Trophoblast cell (in vitro differentiated cells and primary cell): ENCODE measurements around the gene BRF1.

Source experiments
- DNase-seq, 2 donors: peaks; one replicate each; pipeline ENCODE4 v3.0.0-alpha.2; 2016
- H2AFZ ChIP-seq: 2 replicates; pipeline ENCODE4 v1.6.1; 2013; ENCODE audit warnings: low read length, moderate library complexity, mild to moderate bottlenecking; ENCODE audit not compliant: insufficient read depth, poor library complexity
- H2AK5ac ChIP-seq: 2 replicates; pipeline ENCODE4 v1.6.1; 2013; ENCODE audit warnings: mild to moderate bottlenecking, low read length
- H2BK120ac ChIP-seq: 2 replicates; pipeline ENCODE4 v1.6.1; 2013; ENCODE audit warnings: low read length, mild to moderate bottlenecking, moderate library complexity; ENCODE audit not compliant: insufficient read depth, poor library complexity
- H2BK12ac ChIP-seq: 2 replicates; pipeline ENCODE4 v1.6.1; 2013; ENCODE audit warnings: mild to moderate bottlenecking, low read length, moderate library complexity
- H2BK5ac ChIP-seq: 2 replicates; pipeline ENCODE4 v1.6.1; 2013; ENCODE audit warnings: low read length, low read depth, moderate library complexity, mild to moderate bottlenecking; ENCODE audit not compliant: poor library complexity
- H3K14ac ChIP-seq: 2 replicates; pipeline ENCODE4 v1.6.1; 2013; ENCODE audit warnings: mild to moderate bottlenecking, low read length
- H3K18ac ChIP-seq: 2 replicates; pipeline ENCODE4 v1.6.1; 2013; ENCODE audit warnings: mild to moderate bottlenecking, low read length
- H3K23ac ChIP-seq: 2 replicates; pipeline ENCODE4 v1.6.1; 2013; ENCODE audit warnings: low read length
- H3K27ac ChIP-seq: 2 replicates; pipeline ENCODE4 v1.5.1; 2013; ENCODE audit warnings: low read depth, mild to moderate bottlenecking, inconsistent platforms, low read length, moderate library complexity
- H3K27me3 ChIP-seq: 2 replicates; pipeline ENCODE4 v1.6.1; 2013; ENCODE audit warnings: inconsistent platforms, mild to moderate bottlenecking, low read length, moderate library complexity; ENCODE audit not compliant: insufficient read depth
- H3K36me3 ChIP-seq, 2 experiments: 1 replicate in 1 of 2; 2 replicates in 1 of 2; pipeline ENCODE4 v1.6.1; 2013; ENCODE audit warnings: low read length in 2 of 2, mild to moderate bottlenecking in 2 of 2, moderate library complexity in 1 of 2; ENCODE audit not compliant: insufficient read depth in 2 of 2, control insufficient read depth in 1 of 2
- H3K4ac ChIP-seq: 2 replicates; pipeline ENCODE4 v1.6.1; 2013; ENCODE audit warnings: low read depth, mild to moderate bottlenecking, low read length, moderate library complexity
- H3K4me1 ChIP-seq, 2 experiments: 1 replicate in 1 of 2; 2 replicates in 1 of 2; pipeline ENCODE4 v1.6.1; 2013; ENCODE audit warnings: low read length in 2 of 2, mild to moderate bottlenecking in 2 of 2, moderate library complexity in 1 of 2; ENCODE audit not compliant: insufficient read depth in 2 of 2, control insufficient read depth in 1 of 2
- H3K4me2 ChIP-seq: 2 replicates; pipeline ENCODE4 v1.6.1; 2013; ENCODE audit warnings: inconsistent platforms, mild to moderate bottlenecking, low read length, moderate library complexity
- H3K4me3 ChIP-seq: 2 replicates; pipeline ENCODE4 v1.5.1; 2013; ENCODE audit warnings: mild to moderate bottlenecking, low read depth, low read length, inconsistent platforms
- H3K79me1 ChIP-seq: one replicate; pipeline ENCODE4 v1.6.1; 2013; ENCODE audit warnings: low read length
- H3K79me2 ChIP-seq: 2 replicates; pipeline ENCODE4 v1.6.1; 2013; ENCODE audit warnings: low read length, mild to moderate bottlenecking; ENCODE audit not compliant: control insufficient read depth, insufficient read depth, poor library complexity
- H3K9ac ChIP-seq: 2 replicates; pipeline ENCODE4 v1.6.1; 2013; ENCODE audit warnings: mild to moderate bottlenecking, low read length
- H3K9me3 ChIP-seq: 2 replicates; pipeline ENCODE4 v1.6.1; 2013; ENCODE audit warnings: low read depth, mild to moderate bottlenecking, control low read depth, inconsistent platforms, low read length; ENCODE audit not compliant: insufficient read depth
- H4K12ac ChIP-seq: 2 replicates; pipeline ENCODE4 v1.6.1; 2013; ENCODE audit warnings: low read depth, mild to moderate bottlenecking, low read length, moderate library complexity
- H4K8ac ChIP-seq: 2 replicates; pipeline ENCODE4 v1.6.1; 2013; ENCODE audit warnings: low read depth, mild to moderate bottlenecking, low read length, moderate library complexity
- H4K91ac ChIP-seq: one replicate; pipeline ENCODE4 v1.6.1; 2013; ENCODE audit warnings: low read depth, mild to moderate bottlenecking, low read length, moderate library complexity
- WGBS: extraction: QIAGEN DNeasy Blood & Tissue Kit; methylation state at CpG from one replicate; pipeline ENCODE4 v1.1.7; 2013; ENCODE audit warnings: missing lambda C conversion rate; ENCODE audit not compliant: insufficient read length, insufficient coverage; ENCODE audit errors: extremely low coverage; 5-methylcytosine and 5-hydroxymethylcytosine counted together

BRF1 gene

DNA sequence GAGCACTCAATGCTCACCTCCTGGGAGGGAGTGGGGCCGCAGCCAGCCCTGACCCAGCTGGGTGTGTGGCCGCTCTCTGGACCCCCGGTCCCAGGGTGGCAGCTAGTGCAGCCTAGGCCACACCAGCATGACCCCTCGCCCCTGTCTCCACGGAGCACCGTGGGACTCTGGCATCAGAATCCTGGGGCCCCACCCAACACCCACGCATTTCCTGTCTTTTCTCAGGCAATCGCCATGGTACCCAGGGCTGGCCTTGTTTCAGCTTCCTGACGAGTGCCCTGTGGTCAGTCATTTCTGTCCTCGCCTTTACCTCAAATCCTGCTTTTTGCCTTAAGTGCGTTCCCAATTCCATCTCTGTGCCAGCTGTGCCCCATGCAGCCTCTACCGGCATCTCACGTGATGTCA is 29.7 kb upstream of the BRF1 start:
- Histone ChIP-seq H3K36me3 (no peaks in the 10 kb centered on the region), H3K14ac (no peak overlapping the region), H3K9me3 (peaks cover 6% of the 10 kb centered on the region), H4K91ac (no peak overlapping the region), H2AK5ac (no peak overlapping the region), H3K18ac (no peak overlapping the region), H4K12ac (no peak overlapping the region), H3K27me3 (no peaks in the 10 kb centered on the region), H4K8ac (no peak overlapping the region), H3K4me2 (no peak overlapping the region), H2BK120ac (no peak overlapping the region), H3K27ac (no peak overlapping the region), H3K79me1 (no peaks in the 10 kb centered on the region), H3K4ac (no peak overlapping the region), H3K79me2 (peaks cover 2% of the 10 kb centered on the region), H2AFZ (no peak overlapping the region), H3K9ac (no peak overlapping the region), H3K4me3 (no peak overlapping the region), H3K23ac (no peak overlapping the region), H2BK12ac (no peak overlapping the region), H2BK5ac (no peak overlapping the region), H3K4me1 (peaks cover 13 to 19% of the 10 kb centered on the region in 2 experiments)
- DNase-seq: no peak
- no CpG with 5 or more reads among the region's 13 CpGs for WGBS

DNA sequence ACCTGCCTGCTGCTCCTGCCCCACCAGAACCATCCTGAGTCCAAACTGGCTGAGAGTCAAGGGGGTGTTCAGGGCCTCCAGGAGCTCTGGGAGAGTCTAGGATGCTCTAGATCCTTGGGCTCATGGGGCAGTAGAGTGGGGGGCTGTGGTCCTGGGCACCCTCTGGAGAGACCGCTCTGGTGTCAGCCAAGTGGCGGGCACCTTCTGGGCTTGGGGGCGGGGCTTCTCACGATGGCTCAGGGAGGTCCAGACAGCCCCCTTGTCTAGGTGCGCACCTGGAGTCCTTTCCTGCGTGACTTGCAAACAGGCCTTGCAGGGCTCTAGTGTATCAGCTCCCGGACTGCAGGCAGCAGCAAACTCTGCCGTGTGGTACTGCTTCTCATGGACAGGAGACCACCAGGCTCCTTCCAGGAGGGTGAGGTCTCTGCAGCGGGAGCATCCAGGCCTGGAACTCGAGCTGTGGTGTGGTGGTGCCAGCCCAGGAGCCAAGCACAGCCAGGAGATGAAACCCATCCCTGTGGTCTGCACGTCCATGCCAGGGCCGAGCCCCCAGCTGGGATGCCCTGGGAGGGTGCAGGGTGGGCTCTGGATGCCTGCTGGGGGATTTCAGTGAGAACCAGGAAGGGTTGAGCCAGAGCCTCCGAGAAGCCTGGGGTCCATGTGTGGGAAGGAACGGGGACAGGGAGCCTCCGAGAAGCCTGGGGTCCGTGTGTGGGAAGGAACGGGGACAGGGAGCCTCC is 28.8 kb upstream of the BRF1 start:
- Histone ChIP-seq H3K27me3 (no peaks in the 10 kb centered on the region), H2BK12ac (no peak overlapping the region), H4K8ac (no peak overlapping the region), H2AK5ac (no peak overlapping the region), H3K9ac (no peak overlapping the region), H3K79me2 (peaks cover 2% of the 10 kb centered on the region), H3K4me1 (peaks cover 11 to 17% of the 10 kb centered on the region in 2 experiments), H3K79me1 (no peaks in the 10 kb centered on the region), H2AFZ (no peak overlapping the region), H3K9me3 (peaks cover 5% of the 10 kb centered on the region), H3K36me3 (no peaks in the 10 kb centered on the region), H3K4me3 (no peak overlapping the region), H4K12ac (no peak overlapping the region), H3K18ac (no peak overlapping the region), H2BK5ac (no peak overlapping the region), H3K14ac (no peak overlapping the region), H3K27ac (no peak overlapping the region), H3K23ac (no peak overlapping the region), H3K4ac (no peak overlapping the region), H3K4me2 (no peak overlapping the region), H4K91ac (no peak overlapping the region), H2BK120ac (no peak overlapping the region)
- DNase-seq: no peak
- WGBS: no CpG with 5 or more reads among the region's 17 CpGs

DNA sequence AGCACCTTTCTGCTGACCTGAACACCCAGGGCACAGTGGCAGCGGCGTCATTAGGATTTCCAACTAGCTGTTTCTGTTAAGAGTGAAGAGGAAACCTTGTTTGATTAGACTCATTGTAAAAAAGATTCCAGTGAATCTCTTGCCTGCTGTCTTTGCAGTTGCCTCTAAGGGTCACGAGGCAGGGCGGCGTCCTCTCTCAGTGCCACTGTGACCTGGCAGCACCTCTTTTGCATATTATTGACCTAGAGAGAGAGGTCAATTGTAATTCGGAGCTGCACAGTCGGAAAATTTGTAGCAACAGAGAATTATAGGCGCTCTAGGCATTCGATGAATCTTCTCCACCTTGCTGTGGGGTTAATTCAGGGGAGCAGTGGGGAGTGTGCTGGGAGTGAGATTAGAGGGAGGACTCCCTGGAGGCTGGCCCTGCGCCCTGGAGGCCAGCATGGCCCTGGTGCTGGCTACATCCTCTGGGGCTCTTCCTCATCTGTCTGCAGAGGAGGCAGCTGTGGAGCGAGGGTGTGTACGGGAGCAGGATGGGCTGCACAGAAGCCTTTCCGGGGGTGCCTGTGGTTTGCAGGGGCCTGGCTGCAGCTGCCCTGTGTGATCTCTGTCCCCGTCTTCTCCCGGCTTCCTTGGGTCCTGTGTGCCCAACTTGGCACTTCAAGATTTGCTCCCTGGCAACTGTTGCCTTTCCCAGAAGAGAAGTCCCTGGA is 28.0 kb upstream of the BRF1 start:
- no peak overlapping the region for H3K18ac ChIP-seq
- no CpG with 5 or more reads among the region's 15 CpGs for WGBS
- H2BK12ac ChIP-seq: no peak overlapping the region
- H3K9ac ChIP-seq: no peak overlapping the region
- no peak overlapping the region for H4K8ac ChIP-seq
- DNase-seq: no peak
- no peak overlapping the region for H4K12ac ChIP-seq
- H2BK5ac ChIP-seq: no peak overlapping the region
- H3K14ac ChIP-seq: no peak overlapping the region
- H3K4me1 ChIP-seq: peaks cover 4 to 9% of the 10 kb centered on the region in 2 experiments
- H3K36me3 ChIP-seq: no peaks in the 10 kb centered on the region
- H4K91ac ChIP-seq: no peak overlapping the region
- H3K4me2 ChIP-seq: no peak overlapping the region
- no peaks in the 10 kb centered on the region for H3K79me1 ChIP-seq
- H2AK5ac ChIP-seq: no peak overlapping the region
- peaks cover 1% of the 10 kb centered on the region for H3K9me3 ChIP-seq
- no peak overlapping the region for H3K23ac ChIP-seq
- no peak overlapping the region for H3K4me3 ChIP-seq
- no peaks in the 10 kb centered on the region for H3K27me3 ChIP-seq
- no peak overlapping the region for H3K4ac ChIP-seq
- no peak overlapping the region for H2BK120ac ChIP-seq
- H2AFZ ChIP-seq: no peak overlapping the region
- no peak overlapping the region for H3K27ac ChIP-seq
- no peaks in the 10 kb centered on the region for H3K79me2 ChIP-seq

DNA sequence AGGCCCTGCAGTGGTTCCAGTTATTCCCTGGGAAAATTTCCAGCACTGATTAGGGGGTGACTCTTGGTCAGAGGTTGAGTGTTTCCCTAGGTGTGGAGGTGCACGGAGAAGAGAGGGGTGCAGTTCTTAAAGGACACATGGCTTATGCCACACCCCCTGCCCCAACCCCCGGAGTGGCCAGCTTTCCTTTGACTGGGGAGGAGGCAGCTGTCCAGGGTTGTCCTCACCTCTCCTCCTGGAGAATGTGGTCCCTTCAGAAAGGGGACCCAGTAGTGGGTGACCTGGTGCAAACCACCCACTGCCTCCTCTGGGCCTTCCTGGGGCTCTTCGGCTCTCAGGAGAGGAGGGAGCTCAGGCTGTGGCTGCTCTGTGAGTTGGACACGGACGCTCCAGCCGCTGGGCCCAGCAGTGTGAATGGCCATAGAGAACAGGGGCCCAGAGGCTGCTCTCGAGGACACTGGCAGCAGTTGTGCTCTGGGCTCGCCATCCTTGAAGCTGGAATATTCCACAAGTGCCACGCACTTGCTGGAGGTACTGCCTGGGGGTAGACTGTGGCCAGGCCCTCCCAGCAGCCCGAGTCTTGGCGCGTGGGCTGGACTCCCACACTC is 27.4 kb upstream of the BRF1 start:
- WGBS: no CpG with 5 or more reads among the region's 12 CpGs
- Histone ChIP-seq H3K14ac (no peak overlapping the region), H3K4me1 (peaks cover 4 to 7% of the 10 kb centered on the region in 2 experiments), H3K36me3 (no peaks in the 10 kb centered on the region), H3K27me3 (no peaks in the 10 kb centered on the region), H3K79me1 (no peaks in the 10 kb centered on the region), H3K23ac (no peak overlapping the region), H3K79me2 (no peaks in the 10 kb centered on the region), H3K4ac (no peak overlapping the region), H4K12ac (no peak overlapping the region), H2AK5ac (no peak overlapping the region), H3K27ac (no peak overlapping the region), H2BK120ac (no peak overlapping the region), H2BK5ac (no peak overlapping the region), H4K91ac (no peak overlapping the region), H2AFZ (no peak overlapping the region), H2BK12ac (no peak overlapping the region), H3K9ac (no peak overlapping the region), H3K18ac (no peak overlapping the region), H4K8ac (no peak overlapping the region), H3K9me3 (peaks cover 1% of the 10 kb centered on the region), H3K4me2 (no peak overlapping the region), H3K4me3 (no peak overlapping the region)
- DNase-seq: no peak
